Astrocyte of the spinal cord (primary cell): ENCODE measurements around the gene PRKCA.

ENCODE experiments used
- DNase-seq: peaks from one replicate; pipeline ENCODE4 v3.0.0; 2011; ENCODE audit warnings: low read depth, low spot score
- H3K4me3 ChIP-seq: 2 replicates; pipeline ENCODE4 v1.5.1; 2011; ENCODE audit warnings: low read depth, mild to moderate bottlenecking, low read length, moderate library complexity
- CTCF ChIP-seq: IDR thresholded peaks from 2 replicates; pipeline ENCODE4 v1.5.1; 2012; ENCODE audit warnings: low read depth, mild to moderate bottlenecking, low read length, inconsistent platforms
- in situ Hi-C: cut with HindIII; loops from 2 replicates; pipeline ENCODE4 v1.10.0; 2017; ENCODE audit warnings: low sequenced_read_pairs

The PRKCA gene

GRCh38 chr17:66548158-66548557 lies 245.7 kb downstream of the PRKCA start:
- no peak for DNase-seq
- in situ Hi-C loops = no loop called here
- no peak for TF ChIP-seq CTCF
- no peak overlapping the region for H3K4me3 ChIP-seq

GRCh38 chr17:66548659-66549310 lies 246.4 kb downstream of the PRKCA start:
- DNase-seq = no peak
- H3K4me3 ChIP-seq = no peak overlapping the region
- TF ChIP-seq CTCF = no peak
- in situ Hi-C loops = no loop called here

- TF ChIP-seq CTCF = no peak
- in situ Hi-C loops = no loop called here
- no peak overlapping the region for H3K4me3 ChIP-seq
- peak; percentile 90 for DNase-seq
Observed at GRCh38 chr17:66549311-66549704, 246.9 kb downstream of the PRKCA start.

- peak; percentile 92 for DNase-seq
- in situ Hi-C loops = no loop called here
- TF ChIP-seq CTCF = no peak
- no peak overlapping the region for H3K4me3 ChIP-seq
Observed at GRCh38 chr17:66549731-66550207, 247.4 kb downstream of the PRKCA start.

- no peak for DNase-seq
- H3K4me3 ChIP-seq = no peak overlapping the region
- in situ Hi-C loops = no loop called here
- no peak for TF ChIP-seq CTCF
Observed at GRCh38 chr17:66551839-66552238, 249.4 kb downstream of the PRKCA start.

- H3K4me3 ChIP-seq = no peak overlapping the region
- no peak for DNase-seq
- in situ Hi-C loops = no loop called here
- TF ChIP-seq CTCF = no peak
Observed at GRCh38 chr17:66552371-66552770, 250.0 kb downstream of the PRKCA start.
